RPMI8226 (cell line): ENCODE measurements around the gene CLNS1A.
"Not testable (repeated sequence)": the region's sequence is repeated elsewhere in the genome, so short reads cannot be mapped to it uniquely, and the experiment has no call there.

Experiments
- DNase-seq: peaks from one replicate; pipeline ENCODE4 v3.0.0-alpha.2; 2015

CLNS1A gene

DNA sequence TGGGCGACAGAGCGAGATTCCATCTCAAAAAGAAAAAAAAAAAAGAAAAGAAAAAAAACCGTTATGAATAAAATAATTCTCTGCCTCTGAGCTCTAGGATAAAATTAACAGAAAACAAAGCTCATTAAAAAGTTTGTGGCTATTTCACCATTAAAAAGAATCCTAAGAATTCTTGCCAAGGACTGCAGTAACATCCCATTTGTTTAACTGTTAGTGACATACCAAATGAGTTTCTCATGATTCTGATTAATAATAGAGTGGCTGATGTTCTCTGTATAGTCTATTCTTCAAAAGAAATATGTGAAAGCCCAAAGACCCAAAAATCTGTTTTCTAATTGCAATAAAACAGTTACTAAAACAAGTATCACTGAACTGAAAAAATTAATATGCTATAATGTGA is 19.7 kb downstream of the CLNS1A start:
- DNase-seq, result no peak

GRCh38 chr11:77611921-77612320 is 25.7 kb downstream of the CLNS1A start:
- no peak for DNase-seq

DNA sequence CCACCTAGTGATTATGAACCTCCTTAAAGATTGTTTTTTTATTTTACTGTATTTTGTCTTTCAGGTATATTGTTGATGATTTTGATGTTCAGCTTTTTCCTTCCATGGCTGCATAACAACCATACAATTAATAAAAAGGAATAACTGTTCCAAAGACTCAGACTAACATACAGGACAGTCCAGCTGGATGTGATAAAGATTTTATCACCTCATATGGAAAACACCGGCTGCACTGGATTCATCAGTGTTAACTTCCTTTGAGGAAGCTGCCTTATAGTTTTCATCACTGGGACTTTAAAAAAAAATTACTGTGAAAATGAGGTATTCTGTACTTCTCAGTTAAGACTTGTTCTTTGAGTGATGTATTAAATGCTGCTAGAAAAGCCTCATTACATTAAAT is 28.4 kb downstream of the CLNS1A start:
- DNase-seq, result no peak

DNA sequence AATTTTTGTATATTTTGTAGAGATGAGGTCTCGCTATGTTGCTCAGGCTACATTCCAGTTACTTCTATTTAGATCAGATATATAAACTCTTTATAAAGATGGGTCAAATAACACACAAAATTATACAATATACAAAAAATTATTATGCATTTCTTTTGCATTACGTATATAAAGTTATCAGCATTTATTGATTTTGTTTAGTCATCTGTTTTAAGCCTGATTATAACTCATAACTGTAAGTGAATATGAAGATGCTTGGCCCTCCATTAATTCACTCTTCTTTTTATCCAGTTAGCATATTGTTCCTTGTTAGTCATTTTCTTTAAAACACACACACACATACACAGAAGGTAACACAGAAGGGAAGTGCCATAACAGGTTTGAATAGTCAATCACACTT is 33.3 kb downstream of the CLNS1A start:
- no peak for DNase-seq

- DNase-seq, result no peak
Measured at GRCh38 chr11:77602381-77603088, 35.1 kb downstream of the CLNS1A start.

DNA sequence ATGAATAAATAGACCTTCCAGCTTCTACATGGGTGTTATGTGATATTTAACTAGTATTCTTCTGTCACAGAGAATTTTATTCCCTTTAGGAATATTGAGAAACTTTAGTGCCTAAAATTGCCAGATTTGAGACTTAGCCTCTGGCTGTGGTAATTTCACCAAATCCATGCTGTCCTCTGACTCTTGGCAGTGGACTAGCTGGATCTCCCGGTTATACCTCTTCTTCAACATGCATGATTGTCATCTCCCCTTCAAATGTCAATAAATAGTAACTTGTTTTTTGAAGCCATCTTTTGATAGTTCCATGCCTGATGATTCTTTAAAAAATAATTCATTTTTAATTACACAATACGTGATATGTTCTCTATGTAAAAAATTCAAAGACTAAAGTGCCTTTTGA is 39.4 kb downstream of the CLNS1A start:
- no peak for DNase-seq

DNA sequence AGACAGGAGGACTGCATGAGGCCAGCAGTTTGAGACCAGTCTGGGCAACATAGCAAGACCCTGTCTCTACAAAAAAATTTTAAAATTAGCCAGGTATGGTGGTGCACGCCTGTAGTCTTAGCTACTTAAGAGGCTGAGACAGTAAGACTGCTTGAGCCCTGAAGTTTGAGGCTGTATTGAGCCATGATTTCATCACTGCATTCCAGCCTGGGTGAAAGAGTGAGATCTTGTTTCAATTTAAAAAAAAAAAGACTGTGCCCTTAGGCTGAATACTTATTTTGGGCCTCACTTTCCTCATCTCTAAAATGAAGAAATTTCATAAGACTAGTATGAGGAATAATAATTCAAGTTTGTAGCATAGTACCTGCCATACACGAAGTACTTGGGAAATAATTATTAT is 41.0 kb downstream of the CLNS1A start:
- DNase-seq, result no peak

GRCh38 chr11:77593883-77594282 is 43.7 kb downstream of the CLNS1A start:
- DNase-seq, result no peak

DNA sequence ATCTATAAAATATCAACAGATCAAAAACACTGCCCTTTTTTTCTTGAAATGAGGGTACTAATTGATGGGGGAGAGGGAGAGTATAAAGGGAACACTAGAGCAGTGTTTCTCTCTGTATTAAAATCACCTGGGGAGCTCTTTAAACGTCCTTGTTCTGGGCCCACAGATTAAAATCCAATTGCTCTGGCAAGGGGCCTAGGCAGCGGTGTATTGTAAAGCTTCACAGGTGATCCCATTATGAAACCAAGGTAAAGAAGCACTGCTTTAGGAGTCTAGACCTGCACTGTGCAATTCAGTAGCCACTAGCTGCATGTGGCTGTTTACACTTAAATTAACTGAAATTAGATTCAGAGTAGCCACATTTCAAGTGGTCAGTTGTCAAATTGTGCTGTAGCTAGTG is 44.9 kb downstream of the CLNS1A start:
- DNase-seq, result no peak

GRCh38 chr11:77590194-77590782 is 47.3 kb downstream of the CLNS1A start:
- peak; percentile 6 for DNase-seq

- DNase-seq, result peak; percentile 87
Measured at GRCh38 chr11:77589521-77590193, 47.9 kb downstream of the CLNS1A start, which contains the start of gene AQP11. Gene AQP11 (plus strand): TSS chr11:77589953. CDS start chr11:77589993, 40 bp downstream.

- no peak for DNase-seq
Measured at GRCh38 chr11:77589181-77589520, 48.4 kb downstream of the CLNS1A start.

DNA sequence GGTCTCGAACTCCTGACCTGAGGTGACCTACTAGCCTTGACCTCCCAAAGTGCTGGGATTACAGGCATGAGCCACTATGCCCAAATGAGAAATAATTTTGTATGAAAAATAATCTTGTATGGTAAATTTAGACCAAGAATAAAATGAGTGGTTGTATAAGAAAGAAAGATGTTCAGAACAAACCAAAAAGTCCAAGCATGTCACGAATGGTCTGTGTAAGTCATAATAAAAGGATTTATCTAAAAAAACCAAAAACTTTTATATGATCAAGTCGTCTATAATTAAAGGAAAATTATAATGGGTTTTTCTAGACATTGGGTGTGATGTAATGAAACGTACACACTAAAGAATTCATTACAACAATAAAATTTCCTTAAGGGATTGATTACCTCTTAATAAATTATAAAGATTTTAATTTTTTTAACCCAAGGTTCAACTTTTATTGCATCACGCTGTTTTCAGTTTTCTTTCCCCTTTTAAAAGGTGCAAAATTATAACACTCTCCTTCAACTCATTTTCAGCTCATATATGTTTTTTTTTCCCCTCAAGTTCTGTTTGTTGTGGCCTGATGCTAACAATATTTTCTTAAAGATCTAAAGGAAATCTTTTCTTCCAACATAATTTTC is 56.8 kb downstream of the CLNS1A start:
- peak; percentile 59 for DNase-seq

GRCh38 chr11:77575428-77575827 is 62.2 kb downstream of the CLNS1A start:
- not testable (repeated sequence) for DNase-seq

GRCh38 chr11:77570896-77571295 is 66.7 kb downstream of the CLNS1A start:
- DNase-seq, result not testable (repeated sequence)

GRCh38 chr11:77569676-77570070 is 67.9 kb downstream of the CLNS1A start:
- no peak for DNase-seq

GRCh38 chr11:77568916-77569675 is 68.5 kb downstream of the CLNS1A start:
- DNase-seq, result no peak

DNA sequence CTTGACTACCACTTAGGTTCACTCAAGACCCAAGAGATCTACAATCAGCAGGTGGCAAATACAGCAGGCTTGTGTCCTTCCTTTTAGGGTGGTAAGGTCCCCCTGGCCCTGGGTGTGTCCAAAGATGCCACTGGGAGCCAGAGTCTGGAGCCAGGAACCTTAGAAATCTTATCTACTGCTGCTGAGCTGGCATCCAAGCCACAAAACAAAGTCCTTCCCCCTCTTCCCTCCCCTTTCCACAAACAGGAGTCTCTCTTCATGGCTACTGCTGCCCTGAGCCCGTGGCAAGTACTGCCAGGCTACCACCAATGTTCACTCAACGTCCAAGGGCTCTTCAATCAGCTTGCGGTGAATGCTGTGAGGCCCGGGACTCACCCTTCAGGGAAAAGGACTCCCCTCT is 69.3 kb downstream of the CLNS1A start:
- no peak for DNase-seq
